ENCODE data around the gene SHANK3.

SHANK3 gene

DNA sequence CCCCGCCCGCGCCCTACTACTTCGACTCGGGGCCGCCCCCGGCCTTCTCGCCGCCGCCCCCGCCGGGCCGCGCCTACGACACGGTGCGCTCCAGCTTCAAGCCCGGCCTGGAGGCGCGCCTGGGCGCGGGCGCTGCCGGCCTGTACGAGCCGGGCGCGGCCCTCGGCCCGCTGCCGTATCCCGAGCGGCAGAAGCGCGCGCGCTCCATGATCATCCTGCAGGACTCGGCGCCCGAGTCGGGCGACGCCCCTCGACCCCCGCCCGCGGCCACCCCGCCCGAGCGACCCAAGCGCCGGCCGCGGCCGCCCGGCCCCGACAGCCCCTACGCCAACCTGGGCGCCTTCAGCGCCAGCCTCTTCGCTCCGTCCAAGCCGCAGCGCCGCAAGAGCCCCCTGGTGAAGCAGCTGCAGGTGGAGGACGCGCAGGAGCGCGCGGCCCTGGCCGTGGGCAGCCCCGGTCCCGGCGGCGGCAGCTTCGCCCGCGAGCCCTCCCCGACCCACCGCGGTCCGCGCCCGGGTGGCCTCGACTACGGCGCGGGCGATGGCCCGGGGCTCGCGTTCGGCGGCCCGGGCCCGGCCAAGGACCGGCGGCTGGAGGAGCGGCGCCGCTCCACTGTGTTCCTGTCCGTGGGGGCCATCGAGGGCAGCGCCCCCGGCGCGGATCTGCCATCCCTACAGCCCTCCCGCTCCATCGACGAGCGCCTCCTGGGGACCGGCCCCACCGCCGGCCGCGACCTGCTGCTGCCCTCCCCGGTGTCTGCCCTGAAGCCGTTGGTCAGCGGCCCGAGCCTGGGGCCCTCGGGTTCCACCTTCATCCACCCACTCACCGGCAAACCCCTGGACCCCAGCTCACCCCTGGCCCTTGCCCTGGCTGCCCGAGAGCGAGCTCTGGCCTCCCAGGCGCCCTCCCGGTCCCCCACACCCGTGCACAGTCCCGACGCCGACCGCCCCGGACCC, 48.0 kb downstream of the SHANK3 start:
- Histone ChIP-seq H3K27ac (no peak overlapping the region), H3K4me3 (peak overlapping the region; percentile 40)
- no peak for DNase-seq (ENCODE audit: low spot score)
- no peak for TF ChIP-seq CTCF (IDR thresholded peaks at IDR 0.05)

- no peak for TF ChIP-seq CTCF (IDR thresholded peaks at IDR 0.05)
- DNase-seq (ENCODE audit: low spot score): no peak
- Histone ChIP-seq H3K4me3 (no peak overlapping the region), H3K27ac (no peak overlapping the region)
Observed at GRCh38 chr22:50721257-50721844, 48.7 kb downstream of the SHANK3 start.

DNA sequence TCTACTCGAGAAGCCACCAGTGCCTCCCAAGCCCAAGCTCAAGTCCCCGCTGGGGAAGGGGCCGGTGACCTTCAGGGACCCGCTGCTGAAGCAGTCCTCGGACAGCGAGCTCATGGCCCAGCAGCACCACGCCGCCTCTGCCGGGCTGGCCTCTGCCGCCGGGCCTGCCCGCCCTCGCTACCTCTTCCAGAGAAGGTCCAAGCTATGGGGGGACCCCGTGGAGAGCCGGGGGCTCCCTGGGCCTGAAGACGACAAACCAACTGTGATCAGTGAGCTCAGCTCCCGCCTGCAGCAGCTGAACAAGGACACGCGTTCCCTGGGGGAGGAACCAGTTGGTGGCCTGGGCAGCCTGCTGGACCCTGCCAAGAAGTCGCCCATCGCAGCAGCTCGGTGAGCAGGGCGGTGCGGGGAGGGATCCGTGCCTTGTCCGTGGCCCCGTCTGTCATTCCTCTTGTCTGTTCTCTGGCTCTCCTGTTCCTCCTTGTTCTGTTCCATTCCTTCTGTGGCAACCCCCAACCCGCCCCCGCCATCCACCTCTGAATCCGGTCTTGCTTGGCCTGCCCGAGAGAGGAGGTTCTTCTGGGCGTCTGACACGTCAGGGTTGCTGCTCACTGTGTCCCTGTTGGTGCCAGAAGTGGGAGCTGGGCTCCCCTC, 49.6 kb downstream of the SHANK3 start:
- Histone ChIP-seq H3K27ac (no peak overlapping the region), H3K4me3 (no peak overlapping the region)
- no peak for TF ChIP-seq CTCF (IDR thresholded peaks at IDR 0.05)
- DNase-seq (ENCODE audit: low spot score): no peak
